ENCODE data around the gene SCARF2. TPM values are rescaled to one million over a fixed set of nuclear protein-coding genes. Genes with fewer than 3 reads are reported as not detected.

The SCARF2 gene
- total RNA-seq, 3 donors from 2014 or later = 1.2 to 8.7 (median 3.0) TPM

DNA sequence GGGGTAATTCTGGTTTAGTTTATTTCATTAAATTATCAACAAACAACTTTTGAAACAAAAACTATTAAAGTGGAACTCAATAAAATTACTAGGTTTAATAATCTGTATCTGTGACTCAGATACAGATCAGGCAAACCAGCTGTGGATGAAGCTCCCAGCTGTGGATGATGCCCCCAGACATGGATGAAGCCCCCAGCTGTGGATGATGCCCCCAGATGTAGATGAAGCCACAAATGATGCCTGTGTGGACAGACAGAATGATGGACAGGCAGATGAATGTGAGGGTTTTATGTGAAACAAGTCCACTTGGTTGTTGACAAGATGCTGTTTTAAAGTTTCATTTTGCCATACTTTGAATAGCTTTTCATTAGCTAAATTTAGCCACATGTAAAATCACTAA, 49.4 kb downstream of the SCARF2 start:
- no peaks in the 10 kb centered on the region for H3K36me3 ChIP-seq (ENCODE audit: low read depth)
- H3K4me3 ChIP-seq = no peak overlapping the region
- intact Hi-C loops (cut with DNase I, micrococcal nuclease) = no loop called here
- DNase-seq (no peak), ATAC-seq (no peak)
- no peaks in the 10 kb centered on the region for H3K4me1 ChIP-seq (ENCODE audit: low read depth)
- TF ChIP-seq, protein P1, sequence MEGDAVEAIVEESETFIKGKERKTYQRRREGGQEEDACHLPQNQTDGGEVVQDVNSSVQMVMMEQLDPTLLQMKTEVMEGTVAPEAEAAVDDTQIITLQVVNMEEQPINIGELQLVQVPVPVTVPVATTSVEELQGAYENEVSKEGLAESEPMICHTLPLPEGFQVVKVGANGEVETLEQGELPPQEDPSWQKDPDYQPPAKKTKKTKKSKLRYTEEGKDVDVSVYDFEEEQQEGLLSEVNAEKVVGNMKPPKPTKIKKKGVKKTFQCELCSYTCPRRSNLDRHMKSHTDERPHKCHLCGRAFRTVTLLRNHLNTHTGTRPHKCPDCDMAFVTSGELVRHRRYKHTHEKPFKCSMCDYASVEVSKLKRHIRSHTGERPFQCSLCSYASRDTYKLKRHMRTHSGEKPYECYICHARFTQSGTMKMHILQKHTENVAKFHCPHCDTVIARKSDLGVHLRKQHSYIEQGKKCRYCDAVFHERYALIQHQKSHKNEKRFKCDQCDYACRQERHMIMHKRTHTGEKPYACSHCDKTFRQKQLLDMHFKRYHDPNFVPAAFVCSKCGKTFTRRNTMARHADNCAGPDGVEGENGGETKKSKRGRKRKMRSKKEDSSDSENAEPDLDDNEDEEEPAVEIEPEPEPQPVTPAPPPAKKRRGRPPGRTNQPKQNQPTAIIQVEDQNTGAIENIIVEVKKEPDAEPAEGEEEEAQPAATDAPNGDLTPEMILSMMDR (IDR thresholded peaks at IDR 0.05) = no peak
- no peaks in the 10 kb centered on the region for H3K9me3 ChIP-seq

DNA sequence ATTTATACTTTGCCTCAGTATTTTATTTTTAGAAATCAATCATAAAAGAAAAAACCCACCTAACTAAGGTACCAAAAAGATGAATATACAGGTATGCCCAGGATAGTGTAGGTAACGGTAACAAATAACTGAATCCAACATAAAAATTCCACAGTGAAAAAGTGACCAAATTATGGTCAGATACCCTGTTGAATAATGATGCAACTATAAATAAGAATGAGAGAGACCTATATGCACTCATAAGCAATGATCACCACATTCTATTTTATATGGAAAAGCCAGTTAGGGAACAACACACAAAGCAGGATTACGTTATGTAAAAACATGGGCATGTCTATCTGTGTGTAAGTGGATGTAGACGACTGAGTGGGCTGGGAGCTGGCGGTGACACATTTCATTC, 50.7 kb downstream of the SCARF2 start:
- Histone ChIP-seq H3K9me3 (no peaks in the 10 kb centered on the region), H3K4me1 (ENCODE audit: low read depth) (no peaks in the 10 kb centered on the region), H3K4me3 (no peak overlapping the region), H3K36me3 (ENCODE audit: low read depth) (no peaks in the 10 kb centered on the region)
- intact Hi-C loops (cut with DNase I, micrococcal nuclease) = no loop called here
- DNase-seq (no peak), ATAC-seq (no peak)
- TF ChIP-seq, protein P1 (IDR thresholded peaks at IDR 0.05) = no peak

DNA sequence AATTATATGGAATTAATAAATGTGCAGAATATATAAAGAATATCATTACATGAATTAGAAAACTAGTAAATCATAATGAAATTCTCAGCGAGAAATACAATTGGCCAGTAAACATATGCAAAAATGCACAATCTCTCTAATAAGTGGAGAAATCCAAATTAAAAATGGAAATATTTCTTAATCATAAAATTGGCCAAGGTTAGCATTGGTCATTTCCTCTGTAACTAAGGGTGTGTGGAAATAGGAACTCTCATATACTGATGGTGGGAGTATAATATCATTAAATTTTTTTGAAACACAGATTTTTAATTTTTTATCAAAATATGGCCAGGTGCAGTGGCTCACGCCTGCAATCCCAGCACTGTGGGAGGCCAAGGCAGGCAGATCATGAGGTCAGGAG, 51.3 kb downstream of the SCARF2 start:
- intact Hi-C loops (cut with DNase I, micrococcal nuclease) = no loop called here
- no peak for DNase-seq
- no peaks in the 10 kb centered on the region for H3K9me3 ChIP-seq
- no peaks in the 10 kb centered on the region for H3K4me1 ChIP-seq (ENCODE audit: low read depth)
- TF ChIP-seq, protein P1 (IDR thresholded peaks at IDR 0.05) = no peak
- no peak overlapping the region for H3K4me3 ChIP-seq
- no peaks in the 10 kb centered on the region for H3K36me3 ChIP-seq (ENCODE audit: low read depth)
- no peak for ATAC-seq

DNA sequence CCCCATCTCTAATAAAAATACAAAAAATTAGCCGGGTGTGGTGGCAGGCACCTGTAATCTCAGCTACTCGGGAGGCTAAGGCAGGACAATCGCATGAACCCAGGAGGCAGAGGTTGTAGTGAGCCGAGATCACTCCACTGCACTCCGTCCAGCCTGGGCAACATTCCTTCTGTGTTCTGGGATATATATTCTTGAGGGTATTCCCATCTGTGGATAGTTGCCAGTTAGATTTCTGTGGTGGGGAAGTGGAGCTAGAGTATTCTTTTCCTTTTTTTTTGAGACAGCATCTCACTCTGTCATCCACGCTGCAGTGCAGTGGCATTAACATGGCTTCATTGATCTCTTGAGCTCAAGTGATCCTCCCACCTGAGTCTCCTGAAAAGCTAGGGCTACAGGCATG, 52.8 kb downstream of the SCARF2 start:
- no peaks in the 10 kb centered on the region for H3K4me1 ChIP-seq (ENCODE audit: low read depth)
- no peak for DNase-seq
- intact Hi-C loops (cut with DNase I, micrococcal nuclease) = no loop called here

DNA sequence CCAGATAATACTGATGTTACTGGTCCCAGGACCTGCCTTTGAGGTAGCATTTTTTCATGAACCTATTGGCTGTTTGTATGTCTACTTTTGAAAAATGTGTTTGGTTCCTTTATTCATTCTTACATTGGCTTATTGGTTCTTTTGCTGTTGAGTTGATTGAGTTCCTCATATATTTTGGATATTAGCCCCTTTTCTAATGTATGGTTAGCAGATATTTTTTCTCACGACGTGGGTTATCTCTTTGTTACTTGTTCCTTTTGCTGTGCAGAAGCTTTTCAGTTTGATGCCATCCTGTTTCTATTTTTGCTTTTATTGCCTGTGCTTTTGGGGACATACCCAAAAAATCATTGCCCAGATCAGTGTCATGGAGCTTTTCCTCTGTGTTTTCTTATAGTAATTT, 53.5 kb downstream of the SCARF2 start:
- Histone ChIP-seq H3K36me3 (ENCODE audit: low read depth) (no peaks in the 10 kb centered on the region), H3K9me3 (no peaks in the 10 kb centered on the region), H3K4me3 (no peak overlapping the region), H3K4me1 (ENCODE audit: low read depth) (no peaks in the 10 kb centered on the region)
- ATAC-seq = no peak
- TF ChIP-seq, protein P1 (IDR thresholded peaks at IDR 0.05) = no peak
- no peak for DNase-seq
- intact Hi-C loops (cut with DNase I, micrococcal nuclease) = no loop called here

More for the DNA sequence above, 52.8 kb downstream of the SCARF2 start:
- no peak for ATAC-seq
- no peaks in the 10 kb centered on the region for H3K36me3 ChIP-seq (ENCODE audit: low read depth)
- no peak overlapping the region for H3K4me3 ChIP-seq
- H3K9me3 ChIP-seq = no peaks in the 10 kb centered on the region
- TF ChIP-seq, protein P1 (IDR thresholded peaks at IDR 0.05) = no peak

DNA sequence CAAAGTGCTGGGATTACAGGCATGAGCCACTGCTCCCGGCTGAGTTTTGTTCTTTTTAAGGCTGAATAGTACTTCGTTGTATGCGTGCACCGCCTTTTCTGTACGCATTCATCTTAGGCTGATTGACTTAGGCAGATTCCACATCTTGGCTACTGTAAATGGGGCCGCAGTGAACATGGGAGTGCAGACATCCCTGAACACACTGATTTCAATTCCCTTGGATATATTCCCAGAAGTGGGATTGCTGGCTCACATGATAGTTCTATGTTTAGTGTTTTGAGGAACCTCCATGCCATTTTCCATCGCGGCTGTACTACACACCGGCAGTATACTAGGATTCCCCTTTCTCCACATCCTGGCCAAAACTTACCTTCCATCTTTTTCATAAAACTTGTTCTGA, 54.1 kb downstream of the SCARF2 start:
- TF ChIP-seq, protein P1 (IDR thresholded peaks at IDR 0.05) = no peak
- no peak overlapping the region for H3K4me3 ChIP-seq
- no peaks in the 10 kb centered on the region for H3K4me1 ChIP-seq (ENCODE audit: low read depth)
- DNase-seq (no peak), ATAC-seq (no peak)
- H3K9me3 ChIP-seq = no peaks in the 10 kb centered on the region
- intact Hi-C loops (cut with DNase I, micrococcal nuclease) = no loop called here
- H3K36me3 ChIP-seq (ENCODE audit: low read depth) = no peaks in the 10 kb centered on the region

Measured in mucosa of descending colon (tissue), 3 donors.